NCI-H1694 treated with DMSO at 0.1 percent for 48 hours (cell line): ENCODE results near the gene CCL20.

Experiments used
- DNase-seq: peaks from one replicate; lab custom pipeline; 2025; lab: John Stamatoyannopoulos, UW

CCL20 gene

DNA sequence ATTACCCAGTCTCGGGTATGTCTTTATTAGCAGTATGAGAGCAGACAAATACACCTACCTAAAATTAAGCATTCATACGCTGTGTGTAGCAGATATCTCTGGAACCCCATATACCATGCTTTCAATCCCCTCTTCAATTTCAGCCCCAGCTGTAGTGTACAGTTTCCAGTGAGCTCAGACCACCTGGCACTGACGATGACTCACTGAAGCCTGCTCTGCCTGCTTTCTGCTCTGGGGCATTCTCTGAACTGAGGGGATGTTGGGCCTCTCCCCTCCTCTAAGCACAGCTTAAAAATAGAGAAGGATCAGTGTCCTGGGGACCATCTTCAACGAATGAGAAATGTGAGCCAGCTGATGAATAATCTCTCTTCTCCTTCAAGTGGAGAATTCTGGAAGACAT, 8.7 kb upstream of the CCL20 start:
- DNase-seq, result no peak

DNA sequence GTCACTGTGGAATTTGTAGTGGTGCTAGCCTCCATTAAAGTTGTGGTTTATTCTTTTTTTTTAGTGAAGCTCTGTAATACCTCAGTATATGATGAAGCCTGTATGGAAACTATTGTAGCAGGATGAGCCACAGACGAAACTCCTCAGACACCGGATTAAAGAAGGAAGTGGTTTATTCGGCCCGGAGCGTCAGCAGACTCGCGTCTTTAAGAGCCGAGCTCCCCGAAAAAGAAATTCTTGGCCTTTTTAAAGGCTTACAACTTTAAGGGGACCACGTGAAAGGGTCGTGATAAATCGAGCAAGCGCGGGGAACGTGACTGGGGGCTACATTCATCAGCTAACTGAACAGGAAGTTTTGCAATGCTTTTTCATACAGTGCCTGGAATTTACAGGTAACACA, 8.1 kb upstream of the CCL20 start:
- DNase-seq, result no peak

DNA sequence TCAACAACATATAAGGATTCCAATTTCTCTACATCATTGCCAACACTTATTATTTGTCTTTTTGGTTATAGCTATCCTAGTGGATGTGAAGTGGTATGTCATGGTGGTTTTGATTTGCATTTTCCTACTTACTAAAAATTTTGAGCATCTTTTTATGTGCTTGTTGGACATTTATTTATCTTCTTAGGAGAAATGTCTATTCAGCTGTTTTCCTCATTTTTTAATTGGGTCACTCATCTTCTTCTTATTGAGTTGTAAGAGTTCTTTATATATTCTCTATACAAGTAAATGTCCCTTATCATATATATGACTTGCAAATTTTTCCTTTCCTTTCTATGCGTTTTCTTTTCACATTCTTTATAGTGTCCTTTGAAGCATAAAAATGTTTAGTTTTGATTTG, 4.7 kb upstream of the CCL20 start:
- no peak for DNase-seq

- no peak for DNase-seq
These were observed 1.6 kb upstream of the CCL20 start for GRCh38 chr2:227812001-227812400.

- no peak for DNase-seq
These were observed 447 bp upstream of the CCL20 start for GRCh38 chr2:227813229-227813561.

DNA sequence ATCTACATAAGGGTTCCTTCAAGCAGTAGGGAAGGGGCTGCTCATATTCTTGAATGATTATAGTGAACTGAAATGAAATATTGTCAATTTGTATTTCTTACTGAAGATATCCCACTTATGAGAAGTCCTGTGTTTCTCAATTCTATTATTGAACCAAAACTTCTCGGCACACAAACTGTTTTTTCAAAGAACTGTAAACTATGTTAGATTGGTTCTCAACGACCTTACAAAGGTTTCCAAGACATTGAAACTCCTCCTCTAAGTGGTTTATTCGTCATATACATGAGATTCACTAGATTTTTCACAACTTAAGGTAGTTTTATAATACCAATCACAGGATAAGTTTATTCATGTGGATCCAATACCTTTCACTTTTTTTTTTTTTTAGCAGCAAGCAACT, 1.4 kb downstream of the CCL20 start:
- DNase-seq, result no peak

DNA sequence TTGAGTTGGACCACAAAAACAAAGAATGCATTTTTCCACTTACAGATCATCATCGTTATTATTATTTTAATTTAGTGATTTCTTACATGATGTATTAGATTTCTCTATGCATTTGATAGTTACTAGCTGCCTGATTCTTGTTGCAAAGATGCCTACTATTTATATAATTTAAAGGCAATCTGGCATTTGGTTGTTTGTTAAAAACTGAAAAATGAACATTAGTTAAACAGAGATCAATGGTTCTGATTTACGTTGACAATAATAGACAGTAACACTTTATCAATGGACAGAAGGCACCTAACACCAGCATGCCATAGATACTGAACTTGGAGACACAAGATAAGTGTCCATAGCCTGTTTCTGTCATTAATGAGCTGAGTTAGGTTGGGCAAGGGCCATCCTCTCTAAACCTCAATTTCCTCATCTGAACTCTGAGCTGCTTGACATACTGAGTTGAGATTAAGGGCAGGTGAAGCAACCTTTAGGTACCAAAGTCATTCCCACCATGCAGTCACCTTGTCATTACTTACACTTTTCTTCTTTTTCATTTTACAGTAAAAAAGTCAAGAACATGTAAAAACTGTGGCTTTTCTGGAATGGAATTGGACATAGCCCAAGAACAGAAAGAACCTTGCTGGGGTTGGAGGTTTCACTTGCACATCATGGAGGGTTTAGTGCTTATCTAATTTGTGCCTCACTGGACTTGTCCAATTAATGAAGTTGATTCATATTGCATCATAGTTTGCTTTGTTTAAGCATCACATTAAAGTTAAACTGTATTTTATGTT, 3.1 kb downstream of the CCL20 start:
- DNase-seq, result no peak

- no peak for DNase-seq
These were observed 3.7 kb downstream of the CCL20 start for GRCh38 chr2:227817336-227817735.

GRCh38 chr2:227817850-227818674, 4.4 kb downstream of the CCL20 start:
- no peak for DNase-seq

DNA sequence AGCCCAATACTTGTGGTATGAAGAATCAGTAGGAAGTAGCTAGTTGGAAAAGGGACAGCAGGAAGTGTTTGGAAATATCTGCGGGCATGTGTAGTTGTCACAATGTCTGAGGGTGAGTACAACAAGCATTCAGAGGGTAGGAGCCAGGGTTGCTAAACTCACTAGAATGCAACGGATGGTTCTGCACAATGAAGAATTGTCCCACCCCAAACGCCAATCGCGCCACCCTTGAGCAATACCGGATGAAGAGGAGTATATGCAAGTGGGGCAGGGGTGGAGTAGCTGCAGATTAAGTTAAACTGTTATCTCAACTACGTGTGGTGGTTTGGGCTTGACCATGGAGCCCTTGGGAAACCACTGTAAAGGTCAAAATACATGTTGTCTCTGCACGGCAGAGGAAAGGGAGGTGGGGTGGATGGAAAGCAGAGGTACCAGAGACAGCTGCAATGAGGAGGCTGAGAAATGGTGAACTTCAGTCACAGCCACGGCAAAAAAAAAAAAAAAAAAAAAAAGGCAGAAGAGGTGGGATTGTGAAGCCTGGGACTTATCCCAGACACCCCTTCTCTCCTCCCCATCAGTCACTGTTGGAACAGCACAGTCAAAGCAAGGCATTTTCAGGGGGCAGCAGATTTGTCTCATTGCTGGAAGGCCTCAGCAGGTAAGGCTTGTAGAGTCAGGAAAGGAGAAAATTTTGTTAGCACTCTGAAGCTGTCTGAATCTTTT, 5.2 kb downstream of the CCL20 start:
- no peak for DNase-seq

DNA sequence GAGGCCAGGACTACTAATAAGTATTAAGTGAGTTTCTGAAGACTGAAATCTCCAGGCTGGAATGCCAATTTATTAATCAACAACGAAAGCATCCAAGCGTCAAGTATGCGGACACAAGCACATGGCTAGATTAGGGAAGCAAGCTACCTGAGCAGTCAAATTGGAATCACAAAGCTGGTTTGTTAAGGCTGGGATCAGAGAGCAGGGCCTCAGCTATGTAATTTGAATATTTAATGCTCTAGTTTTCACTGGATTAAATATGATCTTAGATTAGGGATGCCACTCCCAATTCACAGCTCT, 5.7 kb downstream of the CCL20 start:
- DNase-seq, result no peak

- DNase-seq, result no peak
These were observed 7.7 kb downstream of the CCL20 start for GRCh38 chr2:227821043-227821942.

GRCh38 chr2:227822416-227823003, 8.9 kb downstream of the CCL20 start:
- no peak for DNase-seq

DNA sequence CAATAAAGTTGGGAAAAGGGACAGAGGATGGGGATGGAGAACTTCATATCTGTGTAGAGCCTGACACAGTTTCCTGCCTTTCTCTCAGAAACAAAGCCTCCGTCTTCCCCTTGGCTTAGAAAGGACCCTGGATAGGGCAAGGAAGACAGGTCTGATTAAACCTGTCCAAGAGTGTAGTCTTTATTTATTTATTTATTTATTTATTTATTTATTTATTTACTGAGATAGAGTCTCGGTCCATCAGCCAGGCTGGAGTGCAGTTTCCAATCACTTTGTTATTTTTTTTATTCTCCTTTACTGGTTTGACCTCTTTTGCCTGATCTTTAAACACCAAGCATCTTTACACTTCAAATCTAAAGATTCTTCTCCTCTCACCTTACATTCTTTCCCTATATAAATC, 10.3 kb downstream of the CCL20 start:
- DNase-seq, result no peak

- DNase-seq, result no peak
These were observed 11.1 kb downstream of the CCL20 start for GRCh38 chr2:227824711-227825110.

- no peak for DNase-seq
These were observed 12.4 kb downstream of the CCL20 start for GRCh38 chr2:227826019-227826521.

- no peak for DNase-seq
These were observed 12.9 kb downstream of the CCL20 start for GRCh38 chr2:227826563-227826962.

GRCh38 chr2:227827143-227827542, 13.5 kb downstream of the CCL20 start:
- no peak for DNase-seq

DNA sequence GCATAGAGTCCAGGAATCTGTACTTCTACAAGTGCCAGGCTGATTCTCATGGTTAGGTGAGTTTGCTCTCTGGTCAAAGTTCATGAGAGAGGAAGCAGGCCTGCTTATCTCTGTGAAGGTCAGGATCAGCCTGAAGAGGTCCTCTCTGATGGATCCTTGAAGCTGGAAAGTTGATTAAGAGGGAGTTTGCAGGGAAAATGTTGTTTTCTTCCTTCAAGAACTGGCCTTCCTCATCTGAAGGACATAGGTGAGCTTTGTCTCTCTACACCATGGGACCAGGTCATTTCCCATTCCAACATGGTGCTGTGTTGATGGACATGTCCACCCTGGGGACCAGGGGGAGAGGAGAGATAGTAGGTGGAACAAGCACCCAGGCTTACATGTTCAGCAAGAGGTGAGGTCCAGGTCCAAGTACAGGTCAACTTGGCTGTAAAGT, 14.9 kb downstream of the CCL20 start:
- DNase-seq, result no peak

- DNase-seq, result no peak
These were observed 15.7 kb downstream of the CCL20 start for GRCh38 chr2:227829337-227829736.

DNA sequence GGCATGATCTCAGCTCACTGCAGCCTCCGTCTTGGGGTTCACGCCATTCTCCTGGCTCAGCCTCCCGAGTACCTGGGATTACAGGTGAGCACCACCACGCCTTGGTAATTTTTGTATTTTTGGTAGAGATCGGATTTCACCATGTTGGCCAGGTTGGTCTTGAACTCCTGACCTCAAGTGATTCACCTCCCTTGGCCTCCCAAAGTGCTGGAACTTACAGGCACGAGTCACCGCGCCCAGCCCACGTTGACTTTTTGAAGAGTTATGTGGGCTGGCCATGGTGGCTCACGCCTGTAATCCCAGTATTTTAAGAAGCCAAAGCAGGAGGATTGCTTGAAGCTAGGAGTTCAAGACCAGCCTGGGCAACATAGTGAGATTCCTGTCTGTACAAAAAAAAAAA, 20.8 kb downstream of the CCL20 start:
- DNase-seq, result no peak
